ENCODE data around the gene NAP1L1. TPM values are rescaled to one million over a fixed set of nuclear protein-coding genes. Genes with fewer than 3 reads are reported as not detected.

NAP1L1 gene
- total RNA-seq, 1 donor from 2014 or later, result 552 TPM

GRCh38 chr12:75998292-75999063 lies 86.0 kb downstream of the NAP1L1 start:
- Mint-ChIP-seq H3K4me1 (ENCODE audit: unreplicated experiment) (peaks cover 17% of the 10 kb centered on the region), H3K4me3 (ENCODE audit: unreplicated experiment) (no peak overlapping the region), H3K9me3 (ENCODE audit: unreplicated experiment) (no peaks in the 10 kb centered on the region), H3K27ac (ENCODE audit: unreplicated experiment) (no peak overlapping the region), H3K36me3 (ENCODE audit: unreplicated experiment) (no peaks in the 10 kb centered on the region), H3K27me3 (ENCODE audit: unreplicated experiment) (no peaks in the 10 kb centered on the region)
- DNase-seq (ENCODE audit: extremely low spot score, unreplicated experiment), result no peak
- no peak for TF ChIP-seq CTCF (IDR thresholded peaks at IDR 0.05)

GRCh38 chr12:75997658-75998057 lies 86.8 kb downstream of the NAP1L1 start:
- H3K4me1 Mint-ChIP-seq (ENCODE audit: unreplicated experiment), result peaks cover 17% of the 10 kb centered on the region
- no peaks in the 10 kb centered on the region for H3K9me3 Mint-ChIP-seq (ENCODE audit: unreplicated experiment)
- H3K36me3 Mint-ChIP-seq (ENCODE audit: unreplicated experiment), result no peaks in the 10 kb centered on the region
- H3K4me3 Mint-ChIP-seq (ENCODE audit: unreplicated experiment), result no peak overlapping the region
- H3K27me3 Mint-ChIP-seq (ENCODE audit: unreplicated experiment), result no peaks in the 10 kb centered on the region
- no peak overlapping the region for H3K27ac Mint-ChIP-seq (ENCODE audit: unreplicated experiment)
- DNase-seq (ENCODE audit: extremely low spot score, unreplicated experiment), result no peak
- TF ChIP-seq CTCF (IDR thresholded peaks at IDR 0.05), result no peak

GRCh38 chr12:75996861-75997447 lies 87.5 kb downstream of the NAP1L1 start:
- Mint-ChIP-seq H3K27ac (ENCODE audit: unreplicated experiment) (no peak overlapping the region), H3K4me1 (ENCODE audit: unreplicated experiment) (peaks cover 17% of the 10 kb centered on the region), H3K36me3 (ENCODE audit: unreplicated experiment) (no peaks in the 10 kb centered on the region), H3K9me3 (ENCODE audit: unreplicated experiment) (no peaks in the 10 kb centered on the region), H3K27me3 (ENCODE audit: unreplicated experiment) (no peaks in the 10 kb centered on the region), H3K4me3 (ENCODE audit: unreplicated experiment) (no peak overlapping the region)
- TF ChIP-seq CTCF (IDR thresholded peaks at IDR 0.05), result no peak
- DNase-seq (ENCODE audit: extremely low spot score, unreplicated experiment), result no peak

GRCh38 chr12:75995691-75996090 lies 88.8 kb downstream of the NAP1L1 start:
- no peak overlapping the region for H3K4me3 Mint-ChIP-seq (ENCODE audit: unreplicated experiment)
- no peaks in the 10 kb centered on the region for H3K27me3 Mint-ChIP-seq (ENCODE audit: unreplicated experiment)
- no peaks in the 10 kb centered on the region for H3K36me3 Mint-ChIP-seq (ENCODE audit: unreplicated experiment)
- H3K9me3 Mint-ChIP-seq (ENCODE audit: unreplicated experiment), result no peaks in the 10 kb centered on the region
- no peak for DNase-seq (ENCODE audit: extremely low spot score, unreplicated experiment)
- no peak overlapping the region for H3K27ac Mint-ChIP-seq (ENCODE audit: unreplicated experiment)
- peaks cover 17% of the 10 kb centered on the region for H3K4me1 Mint-ChIP-seq (ENCODE audit: unreplicated experiment)
- no peak for TF ChIP-seq CTCF (IDR thresholded peaks at IDR 0.05)

- DNase-seq (ENCODE audit: extremely low spot score, unreplicated experiment), result no peak
- Mint-ChIP-seq H3K4me1 (ENCODE audit: unreplicated experiment) (peaks cover 17% of the 10 kb centered on the region), H3K36me3 (ENCODE audit: unreplicated experiment) (no peaks in the 10 kb centered on the region), H3K9me3 (ENCODE audit: unreplicated experiment) (peaks cover under 1% of the 10 kb centered on the region), H3K27ac (ENCODE audit: unreplicated experiment) (no peak overlapping the region), H3K27me3 (ENCODE audit: unreplicated experiment) (no peaks in the 10 kb centered on the region), H3K4me3 (ENCODE audit: unreplicated experiment) (no peak overlapping the region)
- TF ChIP-seq CTCF (IDR thresholded peaks at IDR 0.05), result no peak
Observed at GRCh38 chr12:75994069-75994740, 90.3 kb downstream of the NAP1L1 start.

Measured in osteocyte (in vitro differentiated cells).